GM10266 (cell line): ENCODE results near the gene ATF6.

Experiments used
- DNase-seq: peaks from one replicate; pipeline ENCODE4 v3.0.0; 2012; ENCODE audit errors: extremely low spot score
- TF ChIP-seq, protein P1 (sequence below): IDR thresholded peaks from 2 replicates; pipeline ENCODE4 v1.5.1; 2012; ENCODE audit warnings: mild to moderate bottlenecking, low read depth; ENCODE audit not compliant: control insufficient read depth, insufficient read depth; ENCODE audit errors: missing control alignments

The ATF6 gene

DNA sequence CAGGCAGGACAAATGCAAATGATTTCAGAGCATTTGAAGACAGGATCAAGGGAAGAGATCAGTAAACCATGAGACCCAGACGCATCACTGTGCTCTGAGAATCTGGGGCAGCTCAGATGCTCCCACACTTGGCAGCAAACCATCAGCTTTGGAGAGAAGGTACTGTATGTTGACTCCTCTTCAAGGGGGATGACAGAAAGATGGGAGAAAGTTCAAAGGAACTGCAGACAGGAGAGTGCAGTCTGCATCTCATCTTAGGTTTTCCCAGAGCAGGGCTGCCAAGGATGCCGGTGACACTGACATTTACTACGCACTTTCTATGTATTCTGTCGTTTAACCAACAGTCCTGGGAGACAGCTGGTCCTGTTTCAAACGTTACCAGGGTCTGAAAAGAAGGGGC is 221.8 kb downstream of the ATF6 start:
- DNase-seq, result no peak
- TF ChIP-seq, protein P1, sequence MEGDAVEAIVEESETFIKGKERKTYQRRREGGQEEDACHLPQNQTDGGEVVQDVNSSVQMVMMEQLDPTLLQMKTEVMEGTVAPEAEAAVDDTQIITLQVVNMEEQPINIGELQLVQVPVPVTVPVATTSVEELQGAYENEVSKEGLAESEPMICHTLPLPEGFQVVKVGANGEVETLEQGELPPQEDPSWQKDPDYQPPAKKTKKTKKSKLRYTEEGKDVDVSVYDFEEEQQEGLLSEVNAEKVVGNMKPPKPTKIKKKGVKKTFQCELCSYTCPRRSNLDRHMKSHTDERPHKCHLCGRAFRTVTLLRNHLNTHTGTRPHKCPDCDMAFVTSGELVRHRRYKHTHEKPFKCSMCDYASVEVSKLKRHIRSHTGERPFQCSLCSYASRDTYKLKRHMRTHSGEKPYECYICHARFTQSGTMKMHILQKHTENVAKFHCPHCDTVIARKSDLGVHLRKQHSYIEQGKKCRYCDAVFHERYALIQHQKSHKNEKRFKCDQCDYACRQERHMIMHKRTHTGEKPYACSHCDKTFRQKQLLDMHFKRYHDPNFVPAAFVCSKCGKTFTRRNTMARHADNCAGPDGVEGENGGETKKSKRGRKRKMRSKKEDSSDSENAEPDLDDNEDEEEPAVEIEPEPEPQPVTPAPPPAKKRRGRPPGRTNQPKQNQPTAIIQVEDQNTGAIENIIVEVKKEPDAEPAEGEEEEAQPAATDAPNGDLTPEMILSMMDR, result no peak

DNA sequence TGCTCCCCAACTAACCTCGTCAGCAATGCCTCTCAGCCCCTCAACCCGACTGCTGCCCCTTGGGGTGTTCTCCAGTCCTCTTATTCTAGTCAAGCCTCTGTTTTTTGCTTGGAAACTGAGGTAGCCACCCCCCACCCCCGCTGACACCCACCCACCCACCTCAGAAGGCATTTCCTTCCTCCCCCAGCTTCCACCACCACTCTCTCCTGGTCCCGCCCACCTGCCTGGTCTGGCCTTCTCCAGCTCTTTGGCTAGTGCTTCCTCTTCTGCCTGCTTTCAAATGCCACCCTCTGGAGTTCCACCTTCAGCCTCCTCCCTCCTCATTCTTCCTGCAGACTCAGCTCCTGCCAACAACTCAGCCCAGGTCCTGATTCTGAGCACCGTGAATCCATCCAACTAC is 222.3 kb downstream of the ATF6 start:
- DNase-seq, result no peak
- TF ChIP-seq, protein P1, result no peak

DNA sequence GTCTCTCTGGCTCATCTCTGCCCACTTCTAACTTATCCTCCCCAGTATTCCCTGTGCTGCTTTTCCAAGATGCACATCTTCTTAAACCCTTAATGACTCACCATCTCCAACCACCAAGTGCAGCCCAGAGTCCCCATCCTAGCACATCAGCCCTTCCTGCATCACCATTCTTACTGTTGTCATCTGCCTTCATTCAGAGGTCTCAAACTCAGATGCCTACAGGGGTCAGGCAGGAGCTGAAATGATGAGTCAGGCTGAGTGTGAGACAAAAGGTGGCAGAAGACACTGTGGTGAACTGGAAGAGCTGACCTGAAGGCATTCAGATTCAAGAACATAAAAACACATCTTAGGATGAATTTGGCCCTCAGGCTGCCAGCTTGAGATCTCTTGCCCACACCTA is 223.0 kb downstream of the ATF6 start:
- DNase-seq, result no peak
- TF ChIP-seq, protein P1, result no peak

DNA sequence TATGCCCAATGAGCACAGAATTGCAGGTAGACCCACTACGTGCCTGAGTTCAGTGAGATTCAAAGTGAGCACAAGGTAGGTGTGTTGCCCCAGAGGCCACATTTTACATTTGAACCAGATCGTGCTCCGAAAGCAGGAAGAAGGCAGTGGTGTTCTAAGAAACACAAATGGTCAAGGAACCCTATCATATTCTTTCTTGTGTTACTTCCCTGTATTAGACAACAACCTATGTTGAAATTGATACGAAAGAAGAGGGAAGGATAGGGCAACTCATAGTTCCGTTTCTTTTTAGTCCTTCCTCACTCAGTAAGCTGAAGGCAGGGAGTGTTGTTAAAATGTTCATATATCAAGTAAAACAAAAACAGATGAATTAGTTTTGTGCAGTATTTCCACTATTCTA is 223.7 kb downstream of the ATF6 start:
- no peak for DNase-seq
- TF ChIP-seq, protein P1, result no peak

DNA sequence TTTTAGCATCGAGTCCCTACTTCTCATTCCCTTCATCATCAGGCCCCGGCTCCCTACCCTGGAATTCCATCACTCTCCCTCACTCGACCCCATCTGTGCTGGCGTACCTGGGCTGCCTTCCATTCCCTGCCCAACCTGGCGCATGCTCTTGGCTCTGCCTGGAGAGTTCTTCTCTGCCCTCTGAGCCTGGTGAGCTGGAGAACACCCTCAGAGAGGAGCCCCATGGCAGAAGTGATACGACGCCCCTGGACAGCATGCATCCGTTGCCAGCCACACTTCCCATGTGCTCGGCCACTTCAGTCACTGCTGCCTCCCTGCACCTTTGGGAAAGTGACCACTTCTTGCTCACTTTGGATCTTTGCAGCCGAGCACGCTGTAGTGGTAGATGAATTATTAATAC is 227.5 kb downstream of the ATF6 start:
- DNase-seq, result no peak
- TF ChIP-seq, protein P1, result no peak

DNA sequence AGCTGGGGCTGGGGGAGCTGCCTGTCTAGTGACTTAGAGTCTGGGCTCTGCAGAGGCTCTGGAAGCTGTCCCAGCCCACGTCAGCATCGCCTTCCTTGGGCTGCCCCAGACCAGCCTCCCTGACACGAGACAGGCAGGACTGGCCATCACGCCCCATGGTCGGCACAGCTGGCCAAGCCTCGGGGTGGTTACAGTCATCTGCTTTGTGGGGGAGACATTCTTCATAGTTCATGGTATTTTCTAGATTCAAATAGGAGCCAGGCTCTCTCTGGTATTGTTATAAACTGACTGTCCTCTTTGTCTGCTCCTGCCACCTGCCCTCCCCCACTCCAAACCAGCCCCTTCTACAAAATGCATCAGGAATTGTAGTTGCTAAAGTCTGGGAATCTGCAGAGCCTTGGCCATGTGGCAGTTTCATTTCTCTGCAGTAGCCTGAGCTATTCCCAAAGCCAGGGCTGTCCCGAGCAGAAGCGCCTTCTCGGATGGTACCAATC is 228.1 kb downstream of the ATF6 start:
- TF ChIP-seq, protein P1, result no peak

DNA sequence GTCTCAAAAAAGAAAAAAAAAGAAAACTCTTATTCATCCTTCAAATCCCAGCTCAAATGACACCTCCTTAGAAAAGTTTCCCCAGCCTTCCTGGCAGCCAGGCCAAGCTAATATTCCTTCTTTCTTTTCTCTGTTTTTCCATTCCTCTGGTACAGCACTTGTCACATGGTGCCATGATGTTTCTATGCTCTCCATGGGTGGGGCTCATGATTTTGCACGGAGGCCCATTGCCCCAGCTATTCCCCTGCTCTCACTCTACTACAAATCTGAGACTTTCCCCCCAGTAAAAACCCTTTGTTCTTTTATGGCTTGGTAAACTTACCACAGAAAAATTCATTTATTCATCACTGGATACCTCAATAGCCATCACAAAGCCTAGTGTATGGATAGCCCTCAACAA is 231.0 kb downstream of the ATF6 start:
- TF ChIP-seq, protein P1, result no peak
- no peak for DNase-seq

More for the DNA sequence above, 228.1 kb downstream of the ATF6 start:
- DNase-seq, result no peak
